PC-9 (cell line): ENCODE data around the gene CAMTA1.

Experiments used
- CTCF ChIP-seq: fragments of 200-600 bp; sonication (generic); conservative IDR thresholded peaks from 2 replicates; pipeline ENCODE4 v1.6.1; 2017; ENCODE audit warnings: mixed run types, antibody characterized with exemption, mild to moderate bottlenecking, moderate library complexity
- EZH2 ChIP-seq: fragments of 200-600 bp; sonication (generic); IDR thresholded peaks from 2 replicates; pipeline ENCODE4 v1.8.0; 2017; ENCODE audit warnings: antibody characterized with exemption, low read depth

DNA sequence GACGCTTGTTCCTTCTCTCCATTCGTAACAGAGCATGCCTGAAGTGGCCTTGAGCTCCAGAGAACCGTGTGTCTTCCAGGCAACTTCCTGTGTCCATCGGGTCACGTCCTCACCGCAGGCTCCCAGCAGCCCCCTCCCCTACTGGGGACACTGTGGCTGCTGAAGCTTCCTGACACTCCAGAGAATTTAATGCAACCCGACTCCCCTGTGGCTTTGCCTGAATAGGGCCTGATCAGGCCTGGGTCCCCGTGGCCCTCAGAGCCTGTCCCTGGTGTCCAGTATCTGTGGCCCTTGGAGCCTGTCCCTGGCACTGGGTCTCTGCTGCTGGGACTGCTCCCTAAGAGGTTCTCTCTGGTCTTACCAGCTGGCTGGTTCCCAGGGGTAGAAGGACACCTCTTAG, 766.2 kb downstream of the CAMTA1 start:
- TF ChIP-seq CTCF (no peak), EZH2 (no peak)
